Measurements from ENCODE around the gene VPS18.

VPS18 gene

DNA sequence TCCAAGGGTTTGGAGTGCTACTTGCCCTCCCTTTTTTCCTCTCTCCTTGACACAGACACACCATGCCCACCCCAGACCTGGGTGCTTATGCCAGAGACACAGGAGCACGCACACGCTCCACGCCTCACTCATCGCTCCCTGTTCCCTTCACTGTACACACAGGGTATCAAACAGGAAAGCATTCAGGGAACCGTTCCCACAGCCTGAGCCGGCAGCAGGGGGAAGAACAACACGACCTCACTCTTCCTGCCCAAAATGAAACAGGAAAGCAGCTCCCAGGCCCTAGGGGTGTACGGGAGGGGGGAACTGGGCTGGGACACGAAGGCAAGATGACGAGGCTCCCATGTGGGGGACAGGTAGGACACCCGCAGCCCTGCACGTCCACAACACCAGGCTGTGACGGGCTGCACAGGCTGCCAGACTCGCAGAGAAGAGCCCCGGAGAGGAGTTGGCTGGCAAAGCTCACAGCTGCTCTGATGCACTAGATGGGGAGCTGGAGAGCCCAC lies 46.1 kb downstream of the VPS18 start:
- no peak for DNase-seq

DNA sequence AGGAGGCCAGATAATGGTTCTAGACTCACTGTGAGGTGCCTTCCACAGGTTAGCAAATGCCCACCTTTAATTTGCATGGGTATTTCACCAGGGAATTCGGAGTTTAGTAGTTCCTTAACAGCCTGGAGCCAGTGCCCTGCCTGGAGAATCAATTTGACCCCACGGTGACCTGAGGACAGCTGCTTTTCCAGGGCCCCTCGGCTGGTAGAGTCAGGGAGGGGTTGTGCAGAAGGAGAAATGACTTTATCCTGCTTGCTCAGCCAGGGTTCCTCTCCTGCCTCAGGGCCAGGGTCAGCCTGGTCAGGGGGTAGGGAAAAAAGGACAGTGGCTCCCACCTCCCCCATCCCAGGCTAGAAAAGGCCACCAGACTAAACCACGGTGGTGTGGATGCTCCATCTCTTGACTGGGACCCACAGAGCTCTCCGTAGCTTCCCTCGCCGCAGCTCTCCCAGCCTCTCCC lies 46.8 kb downstream of the VPS18 start:
- no peak for DNase-seq

DNA sequence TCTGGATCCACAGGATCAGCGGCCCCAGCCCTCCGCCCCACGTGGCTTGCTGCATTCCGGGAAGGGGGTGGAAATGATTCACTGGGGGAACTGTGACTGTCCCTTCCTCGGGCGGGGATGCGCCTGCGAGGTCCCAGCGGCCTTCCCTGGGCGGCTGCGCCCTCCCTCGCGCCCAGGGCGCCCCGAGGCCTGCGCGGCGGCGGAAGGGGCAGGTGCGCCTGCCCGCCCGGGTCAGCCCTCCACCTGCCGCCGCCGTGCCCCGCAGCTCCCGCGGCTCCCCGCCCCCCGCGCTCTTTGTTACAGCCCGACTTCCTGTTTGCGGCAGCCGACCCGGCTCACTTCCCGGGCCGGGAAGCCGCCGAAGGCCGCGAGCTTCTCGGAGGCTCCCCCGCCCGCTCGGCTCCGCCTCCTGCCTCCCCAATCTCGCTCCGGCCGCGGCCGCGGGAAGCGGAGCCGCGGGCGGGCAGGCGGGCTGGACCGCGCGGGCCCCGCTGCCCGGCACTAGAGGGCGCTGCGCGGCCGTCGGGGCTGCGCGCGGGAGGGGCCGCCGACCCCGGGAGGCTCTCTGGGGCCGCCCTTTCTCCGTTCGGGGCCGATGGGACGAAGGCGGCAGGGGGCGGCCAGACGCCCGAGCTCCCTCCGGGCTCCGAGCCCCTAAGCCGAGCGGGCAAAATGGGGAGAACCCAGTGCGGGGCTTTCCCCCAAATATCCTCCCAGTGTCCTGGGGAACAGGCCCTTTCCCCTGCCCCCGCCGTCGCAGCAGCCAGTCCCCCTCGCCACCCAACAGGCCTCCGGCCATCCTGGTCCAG lies 47.5 kb downstream of the VPS18 start:
- peak; percentile 72 to 74 for DNase-seq

DNA sequence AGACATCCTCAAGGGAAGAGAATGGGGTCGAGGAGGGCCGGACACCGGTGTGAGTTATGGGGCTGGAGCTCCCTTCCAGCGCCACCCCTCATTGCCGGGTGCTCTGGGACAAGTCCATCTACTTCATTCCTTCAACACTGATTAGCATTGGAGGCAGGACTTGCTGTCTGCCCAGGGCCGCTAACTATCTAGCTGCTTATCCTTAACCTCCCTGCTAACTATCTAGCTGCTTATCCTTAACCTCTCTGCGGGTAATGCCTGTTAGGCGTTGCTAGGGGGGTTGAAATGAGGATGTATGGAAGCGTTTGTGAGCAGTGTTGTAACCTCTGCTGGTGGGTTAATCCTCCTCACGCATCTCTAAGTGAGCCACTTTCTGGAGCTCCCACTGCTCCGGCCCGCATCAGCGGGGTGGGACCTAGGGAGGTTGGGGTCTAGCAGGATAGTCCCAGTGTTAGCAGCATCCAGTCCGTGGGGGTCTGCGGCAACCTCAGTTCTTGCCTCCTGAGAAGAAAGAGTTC lies 48.1 kb downstream of the VPS18 start:
- peak; percentile 48 to 58 for DNase-seq

GRCh38 chr15:40942878-40943277 lies 48.6 kb downstream of the VPS18 start:
- no peak for DNase-seq

- no peak for DNase-seq
Measured at GRCh38 chr15:40943764-40944365, 49.6 kb downstream of the VPS18 start.

- DNase-seq, result no peak
Measured at GRCh38 chr15:40944510-40945296, 50.5 kb downstream of the VPS18 start.

DNA sequence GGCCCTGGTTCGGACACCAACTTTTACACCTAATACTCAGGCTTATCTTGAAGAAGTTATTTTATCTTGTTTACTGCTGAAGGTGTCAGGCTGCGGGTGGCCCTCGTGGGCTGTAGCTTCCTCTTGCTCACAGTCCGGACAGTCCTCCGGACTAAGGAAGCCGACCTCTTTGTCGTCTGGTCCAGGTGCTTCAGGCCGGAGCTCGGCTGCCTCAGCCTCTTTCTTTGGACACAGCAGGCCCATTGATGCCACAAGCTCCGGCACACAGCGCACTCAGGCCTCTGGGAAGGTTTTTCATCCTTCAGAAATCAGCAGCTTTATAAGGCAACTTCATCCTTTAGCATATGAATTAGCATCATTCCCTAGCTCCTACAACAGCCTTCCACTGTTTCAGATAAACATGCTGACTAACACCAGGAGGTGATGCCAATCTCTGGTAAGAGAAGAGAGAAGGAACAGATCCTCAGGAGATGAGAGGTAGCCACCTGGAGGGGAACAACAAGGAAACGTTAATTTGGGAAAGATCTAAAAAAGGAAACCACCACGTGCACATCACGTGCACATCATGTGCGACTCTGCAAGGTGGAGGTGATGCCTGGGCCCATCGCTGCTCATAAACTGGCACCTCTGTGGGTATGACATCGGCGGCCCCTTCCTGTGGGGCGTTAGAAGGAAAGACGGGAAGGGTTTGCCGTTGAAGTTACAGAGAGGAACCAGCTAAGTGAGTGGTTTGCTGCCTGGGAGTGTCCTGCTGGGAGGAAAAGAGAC lies 54.6 kb downstream of the VPS18 start:
- no peak for DNase-seq

DNA sequence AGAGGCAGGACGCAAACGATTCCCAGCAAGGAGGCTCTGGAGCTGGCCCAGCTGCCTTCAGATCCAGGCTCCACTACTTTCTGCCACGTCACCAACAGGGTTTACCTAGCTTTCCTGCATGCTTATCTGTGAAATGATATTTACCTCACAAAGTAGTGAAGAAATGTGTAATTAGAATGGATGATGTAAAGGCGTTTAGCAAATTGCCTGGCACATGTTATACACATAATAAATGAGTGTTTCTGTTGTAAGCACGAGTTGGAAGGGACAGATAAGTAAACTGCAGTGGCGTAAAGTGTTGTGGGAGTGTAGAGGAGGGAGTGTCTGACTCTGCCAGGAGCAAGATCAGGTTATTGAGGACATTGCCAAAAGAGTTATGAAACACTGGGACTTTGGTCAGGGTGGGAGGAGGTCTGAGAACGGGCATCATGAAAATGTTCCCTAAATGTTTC lies 55.5 kb downstream of the VPS18 start:
- no peak for DNase-seq

GRCh38 chr15:40951764-40952163 lies 57.5 kb downstream of the VPS18 start:
- DNase-seq, result no peak

GRCh38 chr15:40952301-40952900 lies 58.2 kb downstream of the VPS18 start:
- no peak for DNase-seq

DNA sequence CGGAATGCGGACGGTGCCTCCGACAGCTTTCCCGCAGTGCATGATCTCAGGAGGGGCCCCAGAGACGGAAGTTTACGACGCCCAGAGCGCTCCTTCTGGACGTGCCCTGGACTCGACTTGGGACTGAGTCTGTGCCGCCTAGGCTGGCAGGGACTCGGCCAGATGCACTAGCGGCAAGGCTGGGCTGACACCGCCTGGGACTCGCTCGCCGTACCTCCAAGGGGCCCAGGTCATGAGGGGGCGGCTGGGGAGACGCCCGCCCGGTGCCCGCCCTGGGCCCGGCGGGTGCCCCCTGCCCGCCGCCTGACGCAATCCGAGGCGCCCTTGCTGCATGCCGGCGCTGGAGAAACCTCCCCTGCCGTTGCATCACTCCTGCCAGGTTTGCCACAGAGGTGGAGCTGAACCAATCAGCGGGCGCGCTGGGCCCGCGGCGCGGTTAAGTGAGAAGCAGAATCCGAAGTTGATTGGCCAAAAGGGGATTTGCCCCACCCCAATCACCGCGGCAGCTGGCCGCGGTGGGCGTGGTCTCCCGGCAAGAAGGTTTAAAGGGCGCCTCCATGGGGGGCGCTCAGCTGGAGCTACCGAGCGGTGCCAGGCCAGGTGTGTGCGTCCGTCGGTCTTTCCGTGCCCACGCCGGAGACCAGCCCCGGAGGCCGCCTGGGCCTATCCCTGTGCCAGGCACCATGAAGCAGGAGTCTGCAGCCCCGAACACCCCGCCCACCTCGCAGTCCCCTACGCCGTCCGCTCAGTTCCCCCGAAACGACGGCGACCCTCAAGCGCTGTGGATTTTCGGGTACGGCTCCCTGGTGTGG lies 58.9 kb downstream of the VPS18 start, which contains the start of gene CHAC1:
TSS of gene CHAC1 (plus strand) at position 571 of the 812 bp plus-strand sequence. CDS start at position 684, 113 bp downstream.
- DNase-seq, result peak; percentile 66 to 67

Measured in AML-193 (cell line).